GM19372 (cell line): ENCODE results near the gene AKR1C8.
"Not testable (repeated sequence)": the region's sequence is repeated elsewhere in the genome, so short reads cannot be mapped to it uniquely, and the experiment has no call there.

Experiments used
- ATAC-seq: cut with Tn5 transposase; IDR thresholded peaks from one replicate; pipeline ENCODE4 v1.9.1; 2021; ENCODE audit warnings: mild to moderate bottlenecking, low read depth, moderate library complexity; ENCODE audit not compliant: unreplicated experiment

Gene AKR1C8

GRCh38 chr10:5175581-5175980, 9.4 kb downstream of the AKR1C8 start:
- not testable (repeated sequence) for ATAC-seq

DNA sequence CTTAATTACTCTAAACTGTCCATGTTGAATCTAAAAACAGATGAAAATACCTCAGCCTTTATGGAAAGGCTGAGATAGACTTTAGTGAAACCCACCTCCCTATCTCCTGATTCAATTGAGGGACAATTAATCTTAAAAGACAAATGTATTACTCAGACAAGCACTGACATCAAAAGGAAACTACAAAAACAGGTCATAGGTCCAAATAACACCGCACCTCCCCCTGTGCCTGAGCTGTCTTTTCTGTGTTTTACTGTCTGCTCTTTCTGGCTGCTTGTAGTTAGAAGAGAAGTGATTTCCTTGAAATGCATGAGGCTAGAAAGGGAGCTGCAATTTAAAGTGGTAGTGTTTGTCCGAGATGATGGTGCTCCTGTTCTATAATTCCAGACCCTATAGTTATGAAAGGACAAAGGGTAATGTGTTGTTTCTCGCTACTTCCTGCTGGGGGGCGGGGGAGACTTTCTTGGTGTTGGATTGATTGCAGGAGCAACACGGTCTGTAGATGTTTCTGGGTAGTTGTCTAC, 16.0 kb downstream of the AKR1C8 start:
- ATAC-seq, result no peak

DNA sequence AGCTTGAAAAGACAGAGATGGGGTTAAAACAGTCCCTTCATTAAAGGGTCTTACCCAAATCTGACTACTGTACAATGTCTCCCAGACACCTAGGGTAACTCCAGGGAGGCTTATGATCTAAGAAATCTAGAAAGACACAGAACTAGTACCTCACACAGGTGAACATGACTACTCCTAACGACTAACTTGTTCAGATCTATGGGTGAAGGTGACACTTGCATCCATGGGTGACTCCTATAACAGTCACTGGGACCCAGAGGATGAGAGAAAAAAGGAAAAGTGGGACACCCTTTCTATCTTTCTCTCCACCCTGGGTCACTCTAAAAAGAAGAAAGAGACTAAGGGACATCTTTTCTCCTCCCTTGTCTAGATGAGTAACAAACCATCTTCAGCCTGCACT, 19.2 kb downstream of the AKR1C8 start:
- no peak for ATAC-seq

- no peak for ATAC-seq
These were observed 21.5 kb downstream of the AKR1C8 start for GRCh38 chr10:5163487-5163886.

DNA sequence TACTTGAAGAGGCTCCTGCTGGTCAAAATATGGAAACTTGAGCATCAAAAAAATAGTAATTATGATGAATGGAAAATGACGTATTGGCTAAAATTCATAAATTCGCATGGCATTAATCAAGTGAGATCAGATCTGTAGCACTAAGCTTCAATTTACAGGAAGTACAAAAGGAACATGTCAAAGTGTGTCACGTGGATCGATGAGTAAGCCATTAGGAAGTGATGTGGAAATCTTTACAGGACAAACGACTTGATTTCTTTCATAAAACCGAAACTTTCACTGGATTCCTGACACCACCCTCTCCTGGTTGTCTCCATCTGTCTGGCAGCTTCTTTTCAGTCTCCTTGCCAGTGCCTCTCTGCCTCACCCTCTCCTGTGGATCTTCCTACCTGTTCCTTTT, 25.8 kb downstream of the AKR1C8 start:
- ATAC-seq, result no peak

GRCh38 chr10:5157501-5157900, 27.4 kb downstream of the AKR1C8 start:
- no peak for ATAC-seq

GRCh38 chr10:5155951-5156350, 29.0 kb downstream of the AKR1C8 start:
- no peak for ATAC-seq

DNA sequence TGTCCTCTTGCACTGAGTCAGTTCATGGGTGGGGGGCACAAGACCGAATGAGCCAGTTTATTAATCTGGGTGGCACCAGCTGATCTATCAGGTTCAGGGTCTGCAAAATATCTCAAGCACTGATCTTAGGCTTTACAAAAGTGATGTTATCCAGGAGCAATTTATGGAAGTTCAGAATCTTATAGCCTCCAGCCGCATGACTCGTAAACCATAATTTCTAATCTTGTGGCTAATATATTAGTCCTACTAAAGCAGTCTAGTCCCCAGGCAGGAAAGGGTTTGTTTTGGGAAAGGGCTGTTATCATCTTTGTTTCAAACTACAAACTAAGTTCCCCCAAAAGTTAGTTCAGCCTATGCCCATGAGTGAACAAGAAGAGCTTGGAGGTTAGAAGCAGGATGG, 33.9 kb downstream of the AKR1C8 start:
- ATAC-seq, result no peak

DNA sequence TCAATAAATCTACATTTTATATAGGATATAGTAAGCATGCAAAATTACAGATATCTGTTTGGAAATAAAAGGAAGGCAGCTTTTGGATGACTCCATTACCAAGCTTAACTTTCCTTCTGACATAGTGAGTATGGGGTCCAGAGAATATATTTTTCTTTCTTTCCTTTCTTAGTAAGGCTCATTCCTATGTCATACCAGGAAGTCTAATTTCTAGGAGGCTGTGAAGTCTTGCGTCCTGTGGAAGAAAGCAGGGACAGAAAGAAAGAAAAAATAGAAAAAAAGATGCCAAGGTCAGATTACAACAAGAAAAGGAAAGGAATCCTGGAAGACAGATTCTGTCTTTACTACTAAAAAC, 36.3 kb downstream of the AKR1C8 start:
- ATAC-seq, result no peak

DNA sequence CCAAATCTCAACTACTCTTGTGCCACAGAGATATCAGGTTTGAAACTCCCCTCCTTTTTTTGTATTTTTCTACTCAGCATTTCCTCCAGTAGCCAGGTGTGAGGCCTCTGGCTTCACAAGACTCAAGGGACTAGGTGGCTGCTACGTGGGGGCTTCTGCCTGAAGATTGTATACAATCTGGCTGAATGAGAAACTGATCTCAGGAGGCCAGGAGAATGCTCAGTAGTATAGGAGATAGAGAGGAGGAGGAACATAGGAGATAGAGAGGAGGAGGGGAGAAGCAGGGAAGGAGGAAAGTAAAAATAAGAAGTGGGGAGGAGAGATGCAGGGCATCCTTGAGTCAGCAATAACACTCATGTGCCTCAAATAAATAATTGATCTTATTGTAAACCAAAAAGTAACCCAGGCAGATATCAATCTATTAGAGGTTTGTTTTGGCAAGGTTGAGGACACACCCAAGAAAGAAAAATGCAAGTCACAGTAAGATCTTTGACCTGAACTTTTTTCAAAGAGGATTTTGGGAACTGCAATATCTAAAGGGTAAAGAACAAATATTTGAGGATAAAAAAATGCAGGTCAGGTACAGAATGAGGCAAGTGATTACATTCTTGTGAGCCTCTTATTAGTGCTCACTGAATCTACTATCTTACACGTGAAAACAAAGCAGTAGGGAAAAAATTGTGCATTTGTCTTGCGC, 36.8 kb downstream of the AKR1C8 start:
- ATAC-seq, result no peak

- no peak for ATAC-seq
These were observed 37.5 kb downstream of the AKR1C8 start for GRCh38 chr10:5147255-5147980.

DNA sequence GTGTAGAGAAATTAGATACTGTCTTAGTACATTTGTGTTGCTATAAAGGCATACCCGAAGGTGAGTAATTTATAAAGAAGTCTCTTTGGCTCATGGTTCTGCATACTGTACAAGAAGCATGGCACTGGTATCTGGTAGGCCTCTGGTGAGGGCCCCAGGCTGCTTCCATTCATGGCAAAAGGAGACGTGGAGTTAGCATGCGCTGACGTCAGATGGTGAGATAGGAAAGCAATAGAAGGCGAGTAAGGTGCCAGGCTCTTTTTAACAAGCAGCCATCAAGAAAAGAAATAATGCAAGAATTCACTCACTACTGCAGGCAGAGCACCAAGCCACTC, 38.1 kb downstream of the AKR1C8 start:
- ATAC-seq, result no peak

- no peak for ATAC-seq
These were observed 41.8 kb downstream of the AKR1C8 start for GRCh38 chr10:5143137-5143536.

DNA sequence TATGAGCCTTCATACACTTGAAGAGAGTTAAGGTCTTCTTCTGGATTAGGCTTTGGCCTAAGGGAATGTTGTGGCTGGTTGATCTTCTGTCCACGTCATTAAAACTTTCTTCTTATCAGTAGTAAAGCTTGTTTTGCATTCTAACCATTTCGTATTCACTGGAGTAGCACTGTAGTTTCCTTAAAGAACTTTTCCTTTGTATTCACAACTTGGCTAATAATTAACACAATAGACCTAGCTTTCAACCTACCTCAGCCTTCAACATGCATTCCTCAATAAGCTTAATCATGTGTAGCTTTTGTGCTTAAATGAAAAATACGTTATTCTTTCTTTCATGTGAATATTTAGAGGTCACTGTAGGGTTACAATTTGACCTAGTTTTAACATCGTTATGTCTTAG, 42.8 kb downstream of the AKR1C8 start:
- ATAC-seq, result no peak

DNA sequence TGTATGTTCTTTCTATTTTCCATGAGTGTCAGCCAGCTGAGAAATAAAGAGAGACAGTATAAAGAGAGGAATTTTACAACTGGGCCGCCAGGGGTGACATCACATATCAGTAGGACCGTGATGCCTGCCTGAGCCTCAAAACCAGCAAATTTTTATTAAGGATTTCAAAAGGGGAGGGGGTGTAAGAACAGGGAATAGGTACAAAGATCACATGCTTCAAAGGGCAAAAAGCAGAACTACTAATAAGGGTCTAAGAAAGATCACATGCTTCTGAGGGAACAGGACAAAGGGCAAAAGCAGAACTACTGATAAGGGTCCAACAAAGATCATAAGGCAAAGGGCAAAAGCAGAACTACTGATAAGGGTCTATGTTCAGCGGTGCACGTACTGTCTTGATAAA, 47.3 kb downstream of the AKR1C8 start:
- ATAC-seq, result not testable (repeated sequence)

- no peak for ATAC-seq
These were observed 48.4 kb downstream of the AKR1C8 start for GRCh38 chr10:5136468-5137087.

GRCh38 chr10:5135581-5135980, 49.4 kb downstream of the AKR1C8 start:
- ATAC-seq, result no peak

DNA sequence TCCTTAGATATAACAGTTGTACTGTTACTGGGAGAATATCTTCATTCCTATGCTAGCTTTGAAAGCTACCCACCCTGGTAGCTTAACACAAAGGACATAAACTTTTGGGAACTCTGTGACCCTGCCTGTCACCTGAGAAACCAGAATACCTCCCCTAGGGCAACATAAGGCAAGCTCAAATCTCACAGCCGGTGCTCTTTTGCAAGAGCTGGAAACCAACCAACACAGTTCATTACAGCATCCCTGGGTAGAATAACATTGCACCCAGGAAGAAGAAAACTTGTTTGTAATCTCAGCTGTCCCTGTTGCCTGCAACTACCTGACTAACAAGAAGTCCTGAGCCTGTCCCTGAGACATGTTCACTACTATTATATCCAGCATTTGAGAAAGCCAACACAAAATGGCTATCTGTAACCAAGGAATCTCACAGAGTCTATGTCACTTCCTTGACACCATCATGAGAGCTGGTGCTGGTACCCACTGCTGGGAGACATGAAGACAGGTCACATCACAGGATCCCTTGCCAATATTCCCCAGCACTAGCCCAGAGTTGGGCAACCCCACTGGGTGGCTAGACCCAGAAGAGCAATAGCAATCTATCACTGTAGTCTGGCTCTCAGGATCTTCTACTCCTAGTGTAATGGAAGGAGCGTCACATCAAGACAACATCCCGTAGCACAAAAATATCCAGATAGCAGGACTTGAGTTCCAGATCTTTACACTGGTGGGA, 59.5 kb downstream of the AKR1C8 start:
- ATAC-seq, result no peak

- no peak for ATAC-seq
These were observed 61.1 kb downstream of the AKR1C8 start for GRCh38 chr10:5123886-5124285.

DNA sequence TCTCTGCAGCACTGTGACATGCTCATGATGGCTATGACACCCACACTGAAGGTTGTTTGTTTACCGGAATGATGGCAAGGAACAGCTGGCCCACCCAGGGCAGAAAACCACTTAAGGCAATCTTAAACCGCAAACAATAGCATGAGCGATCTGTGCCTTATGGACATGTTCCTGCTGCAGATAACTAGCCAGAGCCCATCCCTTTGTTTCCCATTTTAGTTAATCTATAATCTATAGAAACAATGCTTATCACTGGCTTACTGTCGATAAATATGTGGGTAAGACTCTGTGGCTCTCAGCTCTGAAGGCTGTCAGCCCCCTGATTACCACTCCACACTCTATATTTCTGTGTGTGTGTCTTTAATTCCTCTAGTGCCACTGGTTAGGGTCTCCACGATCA, 65.0 kb downstream of the AKR1C8 start:
- ATAC-seq, result not testable (repeated sequence)

DNA sequence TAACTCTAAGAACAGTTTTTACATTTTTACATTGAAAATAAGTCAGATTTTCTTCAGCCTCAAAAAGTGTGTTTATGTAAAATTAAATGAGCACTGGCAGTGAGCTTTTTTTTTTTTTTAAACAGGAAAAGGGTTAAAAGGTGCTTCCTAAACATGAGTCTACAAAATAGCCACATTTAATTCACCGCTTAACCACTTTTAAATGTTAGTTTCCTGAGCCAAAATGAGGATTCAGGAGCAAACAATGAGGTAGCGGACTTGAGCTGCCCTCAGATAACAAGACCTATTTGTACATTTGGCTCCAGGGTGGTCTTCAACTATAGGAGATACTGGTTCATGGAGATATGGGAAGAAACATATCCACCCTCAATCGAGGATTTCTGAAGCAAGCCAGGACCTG, 67.9 kb downstream of the AKR1C8 start:
- no peak for ATAC-seq
